SK-N-SH (cell line): ENCODE data around the gene CD209. TPM values are rescaled to one million over a fixed set of nuclear protein-coding genes. Genes with fewer than 3 reads are reported as not detected.

Experiments
- CTCF ChIA-PET: fragments of 300-600, 350-600 bp; formaldehyde crosslinking; extraction: SDS; loops from one replicate; lab custom pipeline; 2021; lab: Yijun Ruan, JAX
- POLR2A ChIA-PET: fragments of 350-600 bp; sonication (Branson Sonifier 250); formaldehyde crosslinking; extraction: SDS; loops from one replicate; lab custom pipeline; 2020; ENCODE audit warnings: antibody characterized with exemption, inconsistent platforms; lab: Yijun Ruan, JAX
- DNase-seq: peaks from one replicate; pipeline ENCODE4 v3.0.0; 2012
- H2AFZ ChIP-seq: fragments of 200-600 bp; sonication (generic); 2 replicates; pipeline ENCODE4 v1.8.1; 2016; ENCODE audit warnings: antibody characterized with exemption, mild to moderate bottlenecking, low read depth
- H3F3A ChIP-seq: fragments of 200-600 bp; sonication (generic); replicated peaks from 2 replicates; pipeline ENCODE3; 2016; ENCODE audit warnings: antibody characterized with exemption, mild to moderate bottlenecking; ENCODE audit not compliant: insufficient read depth
- H3K27ac ChIP-seq, 2 experiments: fragments of 200-500 bp in 1 of 2; fragments of 200-600 bp in 1 of 2; sonication (Bioruptor generic) in 1 of 2; sonication (generic), shearing (Covaris generic) in 1 of 2; 2 replicates each; pipeline versions ENCODE4 v1.5.1 to v1.6.1; 2014 to 2016; ENCODE audit warnings: low read depth in 2 of 2, inconsistent platforms in 1 of 2, low read length in 1 of 2, mild to moderate bottlenecking in 1 of 2, mixed read lengths in 1 of 2
- H3K27me3 ChIP-seq: fragments of 200-600 bp; sonication (generic), shearing (Covaris generic); 2 replicates; pipeline ENCODE4 v1.6.1; 2016; ENCODE audit warnings: mixed run types; ENCODE audit not compliant: insufficient read depth
- H3K36me3 ChIP-seq, 2 experiments: fragments of 200-500 bp in 1 of 2; fragments of 200-600 bp in 1 of 2; sonication (Bioruptor generic) in 1 of 2; sonication (generic) in 1 of 2; replicated peaks in 1 of 2; 2 replicates each; pipeline versions ENCODE3 to v1.5.1; 2014 to 2016; ENCODE audit warnings: low read length in 1 of 2, mild to moderate bottlenecking in 1 of 2; ENCODE audit not compliant: insufficient read depth in 2 of 2, control insufficient read depth in 1 of 2
- H3K4me1 ChIP-seq, 2 experiments: fragments of 200-500 bp in 1 of 2; fragments of 200-600 bp in 1 of 2; sonication (Bioruptor generic) in 1 of 2; sonication (generic), shearing (Covaris generic) in 1 of 2; 2 replicates each; pipeline versions ENCODE4 v1.5.1 to v1.6.1; 2014 to 2016; ENCODE audit warnings: low read depth in 1 of 2, low read length in 1 of 2, mixed run types in 1 of 2; ENCODE audit not compliant: insufficient read depth in 2 of 2, control insufficient read depth in 1 of 2
- H3K4me2 ChIP-seq: fragments of 200-600 bp; sonication (generic), shearing (Covaris generic); 2 replicates; pipeline ENCODE4 v1.6.1; 2017; ENCODE audit warnings: mixed run types
- H3K4me3 ChIP-seq, 2 experiments: fragments of 200-500 bp in 1 of 2; fragments of 200-600 bp in 1 of 2; sonication (Bioruptor generic) in 1 of 2; sonication (generic), shearing (Covaris generic) in 1 of 2; 2 replicates each; pipeline versions ENCODE4 v1.5.1 to v1.8.1; 2014 to 2016; ENCODE audit warnings: low read depth in 2 of 2, inconsistent platforms in 1 of 2, low read length in 1 of 2, mild to moderate bottlenecking in 1 of 2, mixed read lengths in 1 of 2, moderate library complexity in 1 of 2
- H3K79me2 ChIP-seq: fragments of 200-600 bp; sonication (generic); 2 replicates; pipeline ENCODE4 v1.8.1; 2017; ENCODE audit warnings: mild to moderate bottlenecking; ENCODE audit not compliant: insufficient read depth
- H3K9ac ChIP-seq: fragments of 200-600 bp; sonication (generic); 2 replicates; pipeline ENCODE4 v1.6.1; 2017; ENCODE audit warnings: mixed run types
- H3K9me2 ChIP-seq: fragments of 200-600 bp; sonication (generic); 2 replicates; pipeline ENCODE4 v1.6.1; 2017; ENCODE audit warnings: mixed run types
- H3K9me3 ChIP-seq: fragments of 200-600 bp; sonication (generic); 2 replicates; pipeline ENCODE4 v1.6.1; 2017; ENCODE audit warnings: mixed run types, mild to moderate bottlenecking, moderate library complexity
- H4K20me1 ChIP-seq: fragments of 200-600 bp; sonication (generic); 2 replicates; pipeline ENCODE4 v1.6.1; 2017; ENCODE audit warnings: mild to moderate bottlenecking, mixed run types; ENCODE audit not compliant: insufficient read depth
- ELF1 ChIP-seq: IDR thresholded peaks from 2 replicates; pipeline ENCODE4 v1.4.0; 2012
- EP300 ChIP-seq, 2 experiments: IDR thresholded peaks; 2 replicates each; pipeline versions ENCODE4 v1.4.0 to v1.6.1; 2012; ENCODE audit warnings: borderline replicate concordance in 1 of 2, low read depth in 1 of 2, low read length in 1 of 2
- FOSL2 ChIP-seq: IDR thresholded peaks from 2 replicates; pipeline ENCODE4 v1.4.0; 2012; ENCODE audit warnings: low read depth, mild to moderate bottlenecking, moderate library complexity, borderline replicate concordance
- FOXJ3 ChIP-seq: sonication (generic); formaldehyde crosslinking; IDR thresholded peaks from 2 replicates; pipeline ENCODE4 v1.5.1; 2020; ENCODE audit warnings: mild to moderate bottlenecking, missing genetic modification reagents
- GATA2 ChIP-seq: sonication (generic); formaldehyde crosslinking; IDR thresholded peaks from 2 replicates; pipeline ENCODE4 v1.5.0; 2020; ENCODE audit warnings: mild to moderate bottlenecking, missing genetic modification reagents
- JUND ChIP-seq: IDR thresholded peaks from 2 replicates; pipeline ENCODE4 v1.4.0; 2012
- MEF2A ChIP-seq: IDR thresholded peaks from 2 replicates; pipeline ENCODE4 v1.4.0; 2012; ENCODE audit warnings: low read depth, borderline replicate concordance
- MXI1 ChIP-seq: IDR thresholded peaks from 2 replicates; pipeline ENCODE4 v1.6.1; 2012; ENCODE audit warnings: mild to moderate bottlenecking, low read depth, low read length, improper control_type of control experiment
- NFIC ChIP-seq: IDR thresholded peaks from 2 replicates; pipeline ENCODE4 v1.4.0; 2012; ENCODE audit warnings: borderline replicate concordance
- NRF1 ChIP-seq: IDR thresholded peaks from 2 replicates; pipeline ENCODE4 v1.6.1; 2012; ENCODE audit warnings: low read depth, mild to moderate bottlenecking, low read length
- POLR2AphosphoS5 ChIP-seq: IDR thresholded peaks from 2 replicates; pipeline ENCODE4 v1.6.1; 2012; ENCODE audit warnings: low read depth, low read length
- RAD21 ChIP-seq: IDR thresholded peaks from 2 replicates; pipeline ENCODE4 v1.6.1; 2012; ENCODE audit warnings: mild to moderate bottlenecking, low read length
- RCOR1 ChIP-seq: fragments of 150-350 bp; IDR thresholded peaks from 2 replicates; pipeline ENCODE4 v1.6.1; 2017; ENCODE audit warnings: antibody characterized with exemption, low read length
- RXRA ChIP-seq: IDR thresholded peaks from 2 replicates; pipeline ENCODE4 v1.4.0; 2012; ENCODE audit warnings: low read depth, mild to moderate bottlenecking, borderline replicate concordance
- SIN3A ChIP-seq: IDR thresholded peaks from 2 replicates; pipeline ENCODE4 v1.6.1; 2012; ENCODE audit warnings: low read depth, mild to moderate bottlenecking, low read length, moderate library complexity, borderline replicate concordance
- TAF1 ChIP-seq: IDR thresholded peaks from 2 replicates; pipeline ENCODE4 v1.6.1; 2012; ENCODE audit warnings: low read depth, mild to moderate bottlenecking, low read length, moderate library complexity, borderline replicate concordance
- YY1 ChIP-seq: IDR thresholded peaks from 2 replicates; pipeline ENCODE4 v1.4.0; 2012; ENCODE audit warnings: low read depth, mild to moderate bottlenecking
- WGBS: methylation state at CpG from one replicate; pipeline ENCODE4 v1.1.6; 2017; ENCODE audit warnings: low lambda C conversion rate; 5-methylcytosine and 5-hydroxymethylcytosine counted together
- polyA plus RNA-seq, 3 experiments: library from polyadenylated mRNA; depleted of rRNA; stranded (reverse); fragments of >200 nt; gene quantifications; 2 replicates each; pipeline ENCODE4 v1.2.3, GENCODE V29; 2012
- TF ChIP-seq, protein P1 (sequence below): IDR thresholded peaks from 2 replicates; pipeline ENCODE4 v1.4.0; 2012; ENCODE audit warnings: low read depth
- TF ChIP-seq, protein P2 (sequence below): IDR thresholded peaks from 2 replicates; pipeline ENCODE4; 2012
- TF ChIP-seq, protein P3 (sequence below): IDR thresholded peaks from 2 replicates; pipeline ENCODE4 v1.4.0; 2012; ENCODE audit warnings: low read depth, borderline replicate concordance
- TF ChIP-seq, protein P4 (sequence below): IDR thresholded peaks from 2 replicates; pipeline ENCODE4 v1.4.0; 2012; ENCODE audit warnings: low read depth, borderline replicate concordance
- TF ChIP-seq, protein P5 (sequence below): fragments of 150-350 bp; IDR thresholded peaks from 2 replicates; pipeline ENCODE4 v1.6.1; 2016; ENCODE audit warnings: mild to moderate bottlenecking, low read depth, low read length

The CD209 gene
- polyA plus RNA-seq, 1 of the 3 experiments (the other 2 are of a cell fraction) = not detected

DNA sequence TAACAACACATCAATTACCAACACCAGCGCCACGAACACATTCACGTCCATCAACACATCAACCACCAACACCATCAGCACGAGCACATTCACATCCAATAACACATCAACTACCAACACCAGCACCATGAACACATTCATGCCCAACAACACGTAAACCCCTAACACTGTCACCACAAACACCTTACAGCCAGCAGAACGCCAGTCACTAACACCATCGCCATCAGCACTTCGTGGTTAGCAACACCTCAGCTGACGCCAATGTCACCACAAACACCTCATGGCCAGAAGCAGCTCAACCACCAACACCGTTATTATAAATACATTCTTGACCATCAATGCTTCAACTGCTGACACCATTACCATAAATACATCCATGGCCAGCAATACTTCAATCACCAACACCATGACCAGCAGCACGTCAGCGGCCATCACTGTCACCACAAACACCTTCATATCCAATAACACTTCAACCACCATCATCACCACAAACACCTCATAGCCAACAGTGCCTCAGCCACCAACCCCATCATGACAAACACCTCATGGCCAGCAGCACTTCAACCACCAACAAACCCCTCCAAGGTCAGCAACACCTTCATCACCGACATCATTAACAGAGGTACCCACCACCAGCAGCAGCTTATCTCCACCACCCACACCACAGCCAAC, 54.8 kb downstream of the CD209 start:
- H4K20me1 ChIP-seq = no peaks in the 10 kb centered on the region
- no peaks in the 10 kb centered on the region for H3F3A ChIP-seq
- ChIA-PET POLR2A (no interaction called here), CTCF (no interaction called here)
- H3K27ac ChIP-seq = no peak overlapping the region
- H3K4me2 ChIP-seq = no peak overlapping the region
- TF ChIP-seq NRF1 (no peak), MXI1 (no peak), GATA2 (CRISPR knock-in tag) (no peak), NFIC (no peak), RAD21 (no peak), FOSL2 (no peak), POLR2AphosphoS5 (no peak), SIN3A (no peak), JUND (no peak), TAF1 (no peak)
- TF ChIP-seq, protein P1, sequence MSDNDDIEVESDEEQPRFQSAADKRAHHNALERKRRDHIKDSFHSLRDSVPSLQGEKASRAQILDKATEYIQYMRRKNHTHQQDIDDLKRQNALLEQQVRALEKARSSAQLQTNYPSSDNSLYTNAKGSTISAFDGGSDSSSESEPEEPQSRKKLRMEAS = no peak
- TF ChIP-seq, protein P2, sequence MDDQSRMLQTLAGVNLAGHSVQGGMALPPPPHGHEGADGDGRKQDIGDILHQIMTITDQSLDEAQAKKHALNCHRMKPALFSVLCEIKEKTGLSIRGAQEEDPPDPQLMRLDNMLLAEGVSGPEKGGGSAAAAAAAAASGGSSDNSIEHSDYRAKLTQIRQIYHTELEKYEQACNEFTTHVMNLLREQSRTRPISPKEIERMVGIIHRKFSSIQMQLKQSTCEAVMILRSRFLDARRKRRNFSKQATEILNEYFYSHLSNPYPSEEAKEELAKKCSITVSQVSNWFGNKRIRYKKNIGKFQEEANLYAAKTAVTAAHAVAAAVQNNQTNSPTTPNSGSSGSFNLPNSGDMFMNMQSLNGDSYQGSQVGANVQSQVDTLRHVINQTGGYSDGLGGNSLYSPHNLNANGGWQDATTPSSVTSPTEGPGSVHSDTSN = no peak
- H3K9me2 ChIP-seq = no peaks in the 10 kb centered on the region
- H3K27me3 ChIP-seq = peaks cover 60% of the 10 kb centered on the region
- no peaks in the 10 kb centered on the region for H3K4me1 ChIP-seq
- DNase-seq = no peak
- no peak overlapping the region for H3K9ac ChIP-seq
- H3K79me2 ChIP-seq = no peaks in the 10 kb centered on the region
- WGBS = 12% methylated on average over 13 of the region's 13 CpGs
- H3K9me3 ChIP-seq = no peaks in the 10 kb centered on the region
- H3K36me3 ChIP-seq = no peaks in the 10 kb centered on the region
- H2AFZ ChIP-seq = no peak overlapping the region
- H3K4me3 ChIP-seq = no peak overlapping the region

DNA sequence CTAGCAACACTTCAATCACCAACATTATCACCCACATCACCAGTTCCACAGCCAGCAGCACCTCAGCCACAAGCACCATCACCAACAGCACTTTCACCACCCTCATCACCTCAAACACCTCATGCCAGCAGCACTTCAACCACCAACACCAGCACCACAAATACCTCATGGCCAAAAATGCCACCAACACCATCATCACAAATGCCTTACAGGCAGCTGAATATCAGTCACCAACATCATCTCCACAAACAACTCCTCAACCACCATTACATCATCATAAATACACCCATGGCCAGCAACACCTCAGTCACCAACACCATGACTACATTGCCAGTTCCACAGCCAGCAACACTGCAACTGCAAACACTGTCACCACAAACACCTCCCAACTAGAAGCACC, 55.8 kb downstream of the CD209 start:
- CTCF ChIA-PET = no interaction called here

More for the DNA sequence above, 55.8 kb downstream of the CD209 start:
- no peak overlapping the region for H3K27ac ChIP-seq
- peaks cover 53% of the 10 kb centered on the region for H3K27me3 ChIP-seq
- H3K9me3 ChIP-seq = no peaks in the 10 kb centered on the region
- H4K20me1 ChIP-seq = no peaks in the 10 kb centered on the region
- H2AFZ ChIP-seq = no peak overlapping the region
- no peak overlapping the region for H3K4me2 ChIP-seq
- H3K36me3 ChIP-seq = no peaks in the 10 kb centered on the region
- H3K4me1 ChIP-seq = no peaks in the 10 kb centered on the region
- H3K9me2 ChIP-seq = no peaks in the 10 kb centered on the region
- POLR2A ChIA-PET = no interaction called here
- no peak for DNase-seq
- H3K4me3 ChIP-seq = no peak overlapping the region
- TF ChIP-seq, protein P3, sequence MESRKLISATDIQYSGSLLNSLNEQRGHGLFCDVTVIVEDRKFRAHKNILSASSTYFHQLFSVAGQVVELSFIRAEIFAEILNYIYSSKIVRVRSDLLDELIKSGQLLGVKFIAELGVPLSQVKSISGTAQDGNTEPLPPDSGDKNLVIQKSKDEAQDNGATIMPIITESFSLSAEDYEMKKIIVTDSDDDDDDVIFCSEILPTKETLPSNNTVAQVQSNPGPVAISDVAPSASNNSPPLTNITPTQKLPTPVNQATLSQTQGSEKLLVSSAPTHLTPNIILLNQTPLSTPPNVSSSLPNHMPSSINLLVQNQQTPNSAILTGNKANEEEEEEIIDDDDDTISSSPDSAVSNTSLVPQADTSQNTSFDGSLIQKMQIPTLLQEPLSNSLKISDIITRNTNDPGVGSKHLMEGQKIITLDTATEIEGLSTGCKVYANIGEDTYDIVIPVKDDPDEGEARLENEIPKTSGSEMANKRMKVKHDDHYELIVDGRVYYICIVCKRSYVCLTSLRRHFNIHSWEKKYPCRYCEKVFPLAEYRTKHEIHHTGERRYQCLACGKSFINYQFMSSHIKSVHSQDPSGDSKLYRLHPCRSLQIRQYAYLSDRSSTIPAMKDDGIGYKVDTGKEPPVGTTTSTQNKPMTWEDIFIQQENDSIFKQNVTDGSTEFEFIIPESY = no peak
- TF ChIP-seq YY1 (no peak), NRF1 (no peak), MEF2A (no peak), SIN3A (no peak), FOXJ3 (CRISPR knock-in tag) (no peak), EP300 (IDR thresholded peaks at IDR 0.05; ENCODE audit: borderline replicate concordance in 1 of 2, low read depth in 1 of 2, low read length in 1 of 2) (no peak), GATA2 (CRISPR knock-in tag) (no peak), POLR2AphosphoS5 (no peak), RXRA (no peak), RCOR1 (no peak), ELF1 (no peak)
- TF ChIP-seq, protein P4, sequence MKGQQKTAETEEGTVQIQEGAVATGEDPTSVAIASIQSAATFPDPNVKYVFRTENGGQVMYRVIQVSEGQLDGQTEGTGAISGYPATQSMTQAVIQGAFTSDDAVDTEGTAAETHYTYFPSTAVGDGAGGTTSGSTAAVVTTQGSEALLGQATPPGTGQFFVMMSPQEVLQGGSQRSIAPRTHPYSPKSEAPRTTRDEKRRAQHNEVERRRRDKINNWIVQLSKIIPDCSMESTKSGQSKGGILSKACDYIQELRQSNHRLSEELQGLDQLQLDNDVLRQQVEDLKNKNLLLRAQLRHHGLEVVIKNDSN = no peak
- TF ChIP-seq, protein P5, sequence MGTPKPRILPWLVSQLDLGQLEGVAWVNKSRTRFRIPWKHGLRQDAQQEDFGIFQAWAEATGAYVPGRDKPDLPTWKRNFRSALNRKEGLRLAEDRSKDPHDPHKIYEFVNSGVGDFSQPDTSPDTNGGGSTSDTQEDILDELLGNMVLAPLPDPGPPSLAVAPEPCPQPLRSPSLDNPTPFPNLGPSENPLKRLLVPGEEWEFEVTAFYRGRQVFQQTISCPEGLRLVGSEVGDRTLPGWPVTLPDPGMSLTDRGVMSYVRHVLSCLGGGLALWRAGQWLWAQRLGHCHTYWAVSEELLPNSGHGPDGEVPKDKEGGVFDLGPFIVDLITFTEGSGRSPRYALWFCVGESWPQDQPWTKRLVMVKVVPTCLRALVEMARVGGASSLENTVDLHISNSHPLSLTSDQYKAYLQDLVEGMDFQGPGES = no peak
- no peak overlapping the region for H3K9ac ChIP-seq
- no peaks in the 10 kb centered on the region for H3F3A ChIP-seq
- H3K79me2 ChIP-seq = no peaks in the 10 kb centered on the region
